ENCODE measurements around the gene FRMD3.

Gene FRMD3

GRCh38 chr9:83479765-83480164, 58.4 kb downstream of the FRMD3 start:
- in situ Hi-C loops (cut with MboI; ENCODE audit: low pct_unique_long_range_greater_than_20kb, low sequenced_read_pairs, unreplicated experiment), result no loop called here
- DNase-seq (ENCODE audit: low spot score), result no peak
- no peak for TF ChIP-seq CTCF (IDR thresholded peaks at IDR 0.05; ENCODE audit: extremely low read depth, insufficient read depth, missing control alignments)

GRCh38 chr9:83477571-83477970, 60.6 kb downstream of the FRMD3 start:
- no peak for DNase-seq (ENCODE audit: low spot score)
- in situ Hi-C loops (cut with MboI; ENCODE audit: low pct_unique_long_range_greater_than_20kb, low sequenced_read_pairs, unreplicated experiment), result no loop called here
- no peak for TF ChIP-seq CTCF (IDR thresholded peaks at IDR 0.05; ENCODE audit: extremely low read depth, insufficient read depth, missing control alignments)

GRCh38 chr9:83477120-83477519, 61.1 kb downstream of the FRMD3 start:
- in situ Hi-C loops (cut with MboI; ENCODE audit: low pct_unique_long_range_greater_than_20kb, low sequenced_read_pairs, unreplicated experiment), result no loop called here
- no peak for DNase-seq (ENCODE audit: low spot score)
- no peak for TF ChIP-seq CTCF (IDR thresholded peaks at IDR 0.05; ENCODE audit: extremely low read depth, insufficient read depth, missing control alignments)

- in situ Hi-C loops (cut with MboI; ENCODE audit: low pct_unique_long_range_greater_than_20kb, low sequenced_read_pairs, unreplicated experiment), result no loop called here
- no peak for TF ChIP-seq CTCF (IDR thresholded peaks at IDR 0.05; ENCODE audit: extremely low read depth, insufficient read depth, missing control alignments)
- no peak for DNase-seq (ENCODE audit: low spot score)
Measured at GRCh38 chr9:83476513-83476912, 61.7 kb downstream of the FRMD3 start.

- no peak for TF ChIP-seq CTCF (IDR thresholded peaks at IDR 0.05; ENCODE audit: extremely low read depth, insufficient read depth, missing control alignments)
Measured at GRCh38 chr9:83475741-83476140, 62.5 kb downstream of the FRMD3 start.

GRCh38 chr9:83474631-83475030, 63.6 kb downstream of the FRMD3 start:
- in situ Hi-C loops (cut with MboI; ENCODE audit: low pct_unique_long_range_greater_than_20kb, low sequenced_read_pairs, unreplicated experiment), result no loop called here

More at GRCh38 chr9:83475741-83476140, 62.5 kb downstream of the FRMD3 start:
- in situ Hi-C loops (cut with MboI; ENCODE audit: low pct_unique_long_range_greater_than_20kb, low sequenced_read_pairs, unreplicated experiment), result no loop called here
- no peak for DNase-seq (ENCODE audit: low spot score)

More at GRCh38 chr9:83474631-83475030, 63.6 kb downstream of the FRMD3 start:
- TF ChIP-seq CTCF (IDR thresholded peaks at IDR 0.05; ENCODE audit: extremely low read depth, insufficient read depth, missing control alignments), result no peak
- no peak for DNase-seq (ENCODE audit: low spot score)

Measured in GM13977 (cell line).